ENCODE measurements around the gene RAB35. TPM values are rescaled to one million over a fixed set of nuclear protein-coding genes. Genes with fewer than 3 reads are reported as not detected.

The RAB35 gene
- 15.1 TPM for total RNA-seq

DNA sequence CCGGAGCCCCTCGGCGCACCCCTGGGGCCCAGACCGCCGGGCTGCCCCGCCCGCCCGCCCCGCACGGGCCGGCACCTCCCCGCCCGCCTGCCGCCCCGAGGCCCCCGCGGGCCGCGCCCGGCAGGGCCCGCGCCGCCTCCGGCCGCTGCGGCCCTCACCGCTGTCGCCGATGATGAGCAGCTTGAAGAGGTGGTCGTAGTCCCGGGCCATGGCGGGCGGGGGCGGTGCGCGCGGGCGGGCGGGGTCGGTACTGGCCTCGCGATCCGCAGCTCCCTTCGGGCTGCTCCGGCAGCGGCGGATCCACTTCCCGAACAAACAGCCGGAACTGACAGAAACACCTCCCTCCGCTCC lies at the start of gene RAB35:
RAB35 (minus strand) TSS at position 313 of the 351 bp plus-strand sequence; CDS start at position 210, 103 bp downstream.
- Histone ChIP-seq H3K9me3 (ENCODE audit: control insufficient read depth in 3 of 3, low read length in 3 of 3) (no peaks in the 10 kb centered on the region), H3K36me3 (ENCODE audit: control insufficient read depth in 3 of 3, insufficient read depth in 3 of 3, low read length in 3 of 3) (peaks cover 0 to 3% (median 3%) of the 10 kb centered on the region in 3 donors), H3K27ac (ENCODE audit: low read depth, low read length) (peak within 1 kb of the TSS; percentile 87), H3K4me3 (ENCODE audit: low read length in 3 of 3) (peak within 1 kb of the TSS; percentile 93 to 98 (median 96)), H3K4me1 (ENCODE audit: control insufficient read depth in 3 of 3, insufficient read depth in 3 of 3, low read length in 3 of 3) (peaks cover 38 to 44% (median 42%) of the 10 kb centered on the region in 3 donors), H3K27me3 (ENCODE audit: control insufficient read depth in 3 of 3, insufficient read depth in 3 of 3, low read length in 3 of 3) (no peaks in the 10 kb centered on the region), H3K9ac (ENCODE audit: low read depth in 1 of 3, low read length in 3 of 3) (peak within 1 kb of the TSS; percentile 89 to 94 (median 93))

DNA sequence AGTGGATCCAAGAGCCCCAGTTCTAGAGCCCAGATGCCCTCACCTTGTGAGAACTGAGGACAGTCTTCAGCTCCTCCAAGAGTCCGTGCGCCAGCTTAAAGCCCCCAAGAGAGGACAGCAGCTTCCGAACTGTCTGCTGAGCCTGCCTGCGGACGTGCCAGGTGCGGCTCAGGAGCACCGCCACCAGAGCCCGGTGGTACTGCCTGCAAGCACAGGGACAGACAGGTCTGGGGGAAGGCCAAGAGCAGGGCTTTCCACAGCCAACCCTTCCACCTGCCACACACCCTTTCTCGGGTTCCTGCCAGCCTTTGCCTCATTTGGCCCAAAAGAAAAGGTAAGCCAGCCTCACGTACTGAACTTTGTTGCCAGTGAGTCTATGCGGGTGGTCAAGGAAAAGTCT lies 47.7 kb upstream of the RAB35 start:
- Histone ChIP-seq H3K4me1 (ENCODE audit: control insufficient read depth in 3 of 3, insufficient read depth in 3 of 3, low read length in 3 of 3) (peaks cover 0 to 5% (median 0%) of the 10 kb centered on the region in 3 donors), H3K27ac (ENCODE audit: low read depth, low read length) (no peak overlapping the region), H3K27me3 (ENCODE audit: control insufficient read depth in 3 of 3, insufficient read depth in 3 of 3, low read length in 3 of 3) (no peaks in the 10 kb centered on the region), H3K9ac (ENCODE audit: low read depth in 1 of 3, low read length in 3 of 3) (peak overlapping the region in 1 of 3 donors; percentile 25), H3K36me3 (ENCODE audit: control insufficient read depth in 3 of 3, insufficient read depth in 3 of 3, low read length in 3 of 3) (peaks cover 59 to 68% (median 64%) of the 10 kb centered on the region in 3 donors), H3K9me3 (ENCODE audit: control insufficient read depth in 3 of 3, low read length in 3 of 3) (no peaks in the 10 kb centered on the region), H3K4me3 (ENCODE audit: low read length in 3 of 3) (no peak overlapping the region)

GRCh38 chr12:120162763-120163162 lies 46.2 kb upstream of the RAB35 start:
- Histone ChIP-seq H3K9ac (ENCODE audit: low read depth in 1 of 3, low read length in 3 of 3) (no peak overlapping the region), H3K4me3 (ENCODE audit: low read length in 3 of 3) (no peak overlapping the region), H3K4me1 (ENCODE audit: control insufficient read depth in 3 of 3, insufficient read depth in 3 of 3, low read length in 3 of 3) (peaks cover 0 to 5% (median 0%) of the 10 kb centered on the region in 3 donors), H3K27me3 (ENCODE audit: control insufficient read depth in 3 of 3, insufficient read depth in 3 of 3, low read length in 3 of 3) (no peaks in the 10 kb centered on the region), H3K27ac (ENCODE audit: low read depth, low read length) (no peak overlapping the region), H3K36me3 (ENCODE audit: control insufficient read depth in 3 of 3, insufficient read depth in 3 of 3, low read length in 3 of 3) (peaks cover 59 to 68% (median 63%) of the 10 kb centered on the region in 3 donors), H3K9me3 (ENCODE audit: control insufficient read depth in 3 of 3, low read length in 3 of 3) (no peaks in the 10 kb centered on the region)

DNA sequence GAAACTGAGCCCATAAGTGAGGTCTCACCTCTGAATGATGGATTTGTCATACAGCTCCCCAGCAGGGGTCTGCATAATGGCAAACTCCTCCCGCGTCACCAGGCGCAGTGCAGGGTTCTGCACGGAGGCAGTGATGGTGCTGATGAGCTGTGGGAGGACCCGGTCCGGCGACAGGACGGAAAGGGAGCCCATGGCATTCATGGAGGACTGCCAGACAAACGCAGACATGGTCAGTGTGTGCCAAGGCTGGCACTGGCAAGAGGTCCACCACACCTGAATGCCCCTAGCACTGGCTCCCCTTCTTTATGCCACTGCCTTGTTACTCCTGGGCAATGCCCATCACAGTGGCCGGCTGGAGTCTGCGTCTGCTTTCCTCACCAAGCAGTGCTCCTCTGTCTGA lies 45.3 kb upstream of the RAB35 start:
- Histone ChIP-seq H3K9me3 (ENCODE audit: control insufficient read depth in 3 of 3, low read length in 3 of 3) (no peaks in the 10 kb centered on the region), H3K4me3 (ENCODE audit: low read length in 3 of 3) (no peak overlapping the region), H3K36me3 (ENCODE audit: control insufficient read depth in 3 of 3, insufficient read depth in 3 of 3, low read length in 3 of 3) (peaks cover 63 to 73% (median 70%) of the 10 kb centered on the region in 3 donors), H3K9ac (ENCODE audit: low read depth in 1 of 3, low read length in 3 of 3) (no peak overlapping the region), H3K27me3 (ENCODE audit: control insufficient read depth in 3 of 3, insufficient read depth in 3 of 3, low read length in 3 of 3) (no peaks in the 10 kb centered on the region), H3K4me1 (ENCODE audit: control insufficient read depth in 3 of 3, insufficient read depth in 3 of 3, low read length in 3 of 3) (peaks cover 0 to 5% (median 0%) of the 10 kb centered on the region in 3 donors), H3K27ac (ENCODE audit: low read depth, low read length) (no peak overlapping the region)

DNA sequence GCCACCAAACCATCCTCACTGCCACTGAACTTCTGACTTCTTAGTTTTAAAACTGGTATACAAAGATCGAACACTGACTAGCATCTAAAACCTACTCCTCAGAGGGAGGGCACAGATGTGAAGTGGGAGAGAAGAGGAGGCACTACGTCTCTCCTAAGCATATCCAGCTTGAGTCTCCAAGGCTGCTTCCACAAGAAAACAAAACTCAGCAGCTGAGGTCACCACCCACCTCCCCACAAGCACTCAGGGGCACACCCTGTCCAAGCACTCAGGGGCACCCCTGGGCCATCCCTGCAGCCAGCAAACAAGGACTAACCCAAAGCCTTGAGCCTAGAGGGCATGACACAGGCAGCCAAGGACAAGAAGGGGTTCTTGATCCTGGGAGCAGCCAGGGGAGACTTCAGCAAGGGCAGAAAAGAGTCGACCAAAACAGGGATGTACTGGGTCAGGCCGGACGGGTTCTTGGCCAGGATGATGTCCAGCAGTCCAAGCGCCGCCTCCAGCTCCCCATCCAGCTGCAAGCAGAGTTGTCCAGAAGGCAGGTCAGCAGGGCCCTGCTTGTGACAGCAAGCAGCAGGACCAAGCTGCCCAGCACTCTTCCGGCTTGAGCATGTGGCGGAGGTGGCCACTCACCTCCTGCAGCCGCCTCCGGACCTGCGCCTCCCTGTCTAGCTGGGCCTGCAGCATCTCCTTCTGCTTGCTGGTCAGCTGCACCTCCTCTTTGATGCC lies 43.1 kb upstream of the RAB35 start:
- Histone ChIP-seq H3K9me3 (ENCODE audit: control insufficient read depth in 3 of 3, low read length in 3 of 3) (no peaks in the 10 kb centered on the region), H3K27ac (ENCODE audit: low read depth, low read length) (no peak overlapping the region), H3K36me3 (ENCODE audit: control insufficient read depth in 3 of 3, insufficient read depth in 3 of 3, low read length in 3 of 3) (peaks cover 84 to 92% (median 92%) of the 10 kb centered on the region in 3 donors), H3K27me3 (ENCODE audit: control insufficient read depth in 3 of 3, insufficient read depth in 3 of 3, low read length in 3 of 3) (no peaks in the 10 kb centered on the region), H3K4me1 (ENCODE audit: control insufficient read depth in 3 of 3, insufficient read depth in 3 of 3, low read length in 3 of 3) (peaks cover 0 to 5% (median 0%) of the 10 kb centered on the region in 3 donors), H3K4me3 (ENCODE audit: low read length in 3 of 3) (no peak overlapping the region), H3K9ac (ENCODE audit: low read depth in 1 of 3, low read length in 3 of 3) (no peak overlapping the region)

GRCh38 chr12:120158351-120158750 lies 41.8 kb upstream of the RAB35 start:
- no peak overlapping the region for H3K27ac ChIP-seq (ENCODE audit: low read depth, low read length)
- no peaks in the 10 kb centered on the region for H3K27me3 ChIP-seq (ENCODE audit: control insufficient read depth in 3 of 3, insufficient read depth in 3 of 3, low read length in 3 of 3)
- H3K36me3 ChIP-seq (ENCODE audit: control insufficient read depth in 3 of 3, insufficient read depth in 3 of 3, low read length in 3 of 3): peaks cover 90 to 97% (median 94%) of the 10 kb centered on the region in 3 donors
- H3K4me1 ChIP-seq (ENCODE audit: control insufficient read depth in 3 of 3, insufficient read depth in 3 of 3, low read length in 3 of 3): no peaks in the 10 kb centered on the region
- H3K9ac ChIP-seq (ENCODE audit: low read depth in 1 of 3, low read length in 3 of 3): no peak overlapping the region
- no peaks in the 10 kb centered on the region for H3K9me3 ChIP-seq (ENCODE audit: control insufficient read depth in 3 of 3, low read length in 3 of 3)
- H3K4me3 ChIP-seq (ENCODE audit: low read length in 3 of 3): no peak overlapping the region

DNA sequence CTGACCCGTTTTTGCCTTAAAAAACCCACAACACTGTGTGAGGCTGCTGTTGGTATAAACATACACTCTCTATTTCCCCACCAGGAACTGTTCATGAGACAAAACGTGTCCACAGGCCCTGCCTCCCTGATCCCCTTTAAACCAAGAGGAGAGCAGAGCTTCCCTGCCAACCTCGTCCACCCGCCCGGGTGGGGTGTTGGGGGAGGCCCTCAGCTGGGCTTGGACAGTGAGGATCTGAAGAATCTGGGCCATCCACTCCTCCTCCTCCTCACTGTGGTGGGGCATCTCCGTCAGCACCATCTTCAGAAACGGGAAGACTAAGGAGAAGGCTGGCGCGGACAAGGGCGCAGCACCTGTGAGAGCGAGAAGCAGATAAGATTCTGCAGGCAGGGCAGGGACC lies 41.1 kb upstream of the RAB35 start:
- no peak overlapping the region for H3K27ac ChIP-seq (ENCODE audit: low read depth, low read length)
- H3K27me3 ChIP-seq (ENCODE audit: control insufficient read depth in 3 of 3, insufficient read depth in 3 of 3, low read length in 3 of 3): no peaks in the 10 kb centered on the region
- no peaks in the 10 kb centered on the region for H3K4me1 ChIP-seq (ENCODE audit: control insufficient read depth in 3 of 3, insufficient read depth in 3 of 3, low read length in 3 of 3)
- no peaks in the 10 kb centered on the region for H3K9me3 ChIP-seq (ENCODE audit: control insufficient read depth in 3 of 3, low read length in 3 of 3)
- no peak overlapping the region for H3K4me3 ChIP-seq (ENCODE audit: low read length in 3 of 3)
- peaks cover 90 to 97% (median 94%) of the 10 kb centered on the region in 3 donors for H3K36me3 ChIP-seq (ENCODE audit: control insufficient read depth in 3 of 3, insufficient read depth in 3 of 3, low read length in 3 of 3)
- H3K9ac ChIP-seq (ENCODE audit: low read depth in 1 of 3, low read length in 3 of 3): no peak overlapping the region

- no peaks in the 10 kb centered on the region for H3K4me1 ChIP-seq (ENCODE audit: control insufficient read depth in 3 of 3, insufficient read depth in 3 of 3, low read length in 3 of 3)
- no peaks in the 10 kb centered on the region for H3K9me3 ChIP-seq (ENCODE audit: control insufficient read depth in 3 of 3, low read length in 3 of 3)
- no peaks in the 10 kb centered on the region for H3K27me3 ChIP-seq (ENCODE audit: control insufficient read depth in 3 of 3, insufficient read depth in 3 of 3, low read length in 3 of 3)
- H3K27ac ChIP-seq (ENCODE audit: low read depth, low read length): no peak overlapping the region
- no peak overlapping the region for H3K4me3 ChIP-seq (ENCODE audit: low read length in 3 of 3)
- H3K9ac ChIP-seq (ENCODE audit: low read depth in 1 of 3, low read length in 3 of 3): no peak overlapping the region
- H3K36me3 ChIP-seq (ENCODE audit: control insufficient read depth in 3 of 3, insufficient read depth in 3 of 3, low read length in 3 of 3): peaks cover 84 to 92% (median 88%) of the 10 kb centered on the region in 3 donors
Measured at GRCh38 chr12:120156315-120157259, 40.0 kb upstream of the RAB35 start.

DNA sequence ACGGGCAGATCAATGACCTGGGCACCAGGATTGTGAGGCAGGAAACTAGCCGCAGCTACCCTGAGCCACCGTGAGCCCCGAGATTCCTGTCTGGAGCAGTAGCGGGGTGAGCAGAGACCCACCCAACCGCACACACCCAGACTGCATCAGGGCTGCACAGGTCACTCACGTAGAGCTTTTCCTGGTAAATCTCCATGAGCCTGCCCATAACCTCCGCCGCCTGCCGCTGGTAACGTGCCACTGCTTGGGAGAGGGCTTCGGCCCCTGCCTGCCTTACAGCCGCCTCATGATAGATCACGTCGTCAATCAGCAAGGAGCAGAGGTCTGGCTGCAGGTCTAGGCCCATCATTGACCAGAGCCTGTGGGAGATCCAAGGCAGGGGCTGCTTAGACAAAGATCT lies 38.5 kb upstream of the RAB35 start:
- Histone ChIP-seq H3K4me3 (ENCODE audit: low read length in 3 of 3) (no peak overlapping the region), H3K9ac (ENCODE audit: low read depth in 1 of 3, low read length in 3 of 3) (no peak overlapping the region), H3K27ac (ENCODE audit: low read depth, low read length) (no peak overlapping the region), H3K4me1 (ENCODE audit: control insufficient read depth in 3 of 3, insufficient read depth in 3 of 3, low read length in 3 of 3) (no peaks in the 10 kb centered on the region), H3K9me3 (ENCODE audit: control insufficient read depth in 3 of 3, low read length in 3 of 3) (no peaks in the 10 kb centered on the region), H3K27me3 (ENCODE audit: control insufficient read depth in 3 of 3, insufficient read depth in 3 of 3, low read length in 3 of 3) (no peaks in the 10 kb centered on the region), H3K36me3 (ENCODE audit: control insufficient read depth in 3 of 3, insufficient read depth in 3 of 3, low read length in 3 of 3) (peaks cover 81 to 85% (median 84%) of the 10 kb centered on the region in 3 donors)

Data from skeletal muscle tissue (tissue), 4 donors.